HG03354 (cell line): ENCODE data around the gene ITGA2B.
"Not testable (repeated sequence)": the region's sequence is repeated elsewhere in the genome, so short reads cannot be mapped to it uniquely, and the experiment has no call there.

Experiments used
- ATAC-seq: cut with Tn5 transposase; IDR thresholded peaks from one replicate; pipeline ENCODE4 v1.9.1; 2021; ENCODE audit warnings: mild to moderate bottlenecking; ENCODE audit not compliant: unreplicated experiment, poor library complexity, severe bottlenecking

Gene ITGA2B

DNA sequence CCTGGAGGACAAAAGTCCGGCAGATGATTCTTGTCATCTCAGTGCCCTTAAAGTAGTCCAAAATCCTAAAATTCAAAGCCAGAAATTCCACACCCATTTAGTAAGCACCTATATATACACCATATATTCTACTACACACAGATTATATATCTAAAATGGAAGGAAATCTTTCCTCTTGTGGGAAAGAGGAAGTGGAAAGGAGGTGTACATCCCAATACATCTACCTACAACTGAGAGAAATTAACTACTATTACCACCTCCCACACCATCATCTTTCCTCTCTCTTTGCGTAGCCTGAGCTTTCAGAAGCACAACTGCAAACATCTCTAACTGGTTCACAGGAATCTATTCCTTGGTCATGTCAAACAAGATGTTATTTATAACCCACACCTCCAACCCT lies 5.4 kb upstream of the ITGA2B start:
- no peak for ATAC-seq

DNA sequence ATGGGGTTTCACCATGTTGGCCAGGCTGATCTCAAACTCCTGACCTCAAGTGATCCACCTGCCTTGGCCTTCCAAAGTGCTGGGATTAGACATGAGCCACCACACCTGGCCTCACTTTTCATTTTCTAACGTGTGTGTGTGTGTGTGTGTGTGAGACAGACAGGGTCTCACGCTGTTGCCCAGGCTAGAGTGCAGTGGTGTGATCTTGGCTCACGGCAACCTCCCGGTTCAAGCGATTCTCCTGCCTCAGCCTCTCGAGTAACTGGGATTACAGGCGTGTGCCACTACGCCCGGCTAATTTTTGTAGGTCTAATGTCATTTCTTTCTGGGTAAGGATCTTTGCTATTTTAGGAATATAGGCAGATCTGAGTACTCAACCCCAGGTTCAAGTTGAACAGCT lies 4.7 kb upstream of the ITGA2B start:
- not testable (repeated sequence) for ATAC-seq

GRCh38 chr17:44390250-44390870 lies 911 bp upstream of the ITGA2B start:
- ATAC-seq = no peak

DNA sequence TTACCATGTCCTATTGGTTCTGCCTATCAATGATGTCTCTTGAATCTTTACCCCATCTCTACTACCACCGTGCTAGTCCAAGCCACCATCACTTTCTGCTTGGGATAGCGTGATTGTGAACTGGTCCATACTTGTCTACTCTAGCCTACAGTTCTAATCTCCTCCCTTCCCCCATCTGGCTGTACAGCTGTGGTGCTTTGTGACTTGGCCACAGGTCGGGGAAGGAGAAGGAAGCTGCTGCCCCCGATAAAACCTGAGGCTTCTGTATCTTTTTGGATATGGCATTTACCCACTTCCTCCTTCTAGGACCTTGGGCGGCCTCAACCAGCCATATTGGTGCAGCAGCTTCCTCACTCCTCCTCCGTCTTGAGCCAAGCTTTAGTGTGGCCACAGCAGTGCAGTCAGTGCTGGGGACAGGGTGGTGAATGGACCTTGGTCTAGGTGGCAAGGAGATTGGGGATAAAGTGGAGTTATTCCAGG lies 314 bp upstream of the ITGA2B start:
- no peak for ATAC-seq

GRCh38 chr17:44387804-44388203 lies 1.6 kb downstream of the ITGA2B start:
- ATAC-seq = no peak

DNA sequence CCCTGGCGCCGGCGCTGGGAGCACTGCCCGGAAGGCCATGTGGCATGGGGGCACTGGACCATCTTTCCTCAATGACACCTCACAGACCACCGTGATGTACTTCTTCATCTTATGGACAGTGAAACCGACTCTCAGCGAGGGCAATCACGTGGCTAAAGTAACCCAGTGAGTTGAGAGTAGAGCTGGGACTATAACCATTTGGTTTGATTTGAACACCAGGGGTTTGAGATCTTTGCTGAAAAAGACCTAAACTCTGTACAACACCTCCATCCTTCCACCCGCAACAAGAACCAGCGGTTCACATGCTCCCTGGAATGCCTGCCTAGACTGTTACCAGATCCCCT lies 3.3 kb downstream of the ITGA2B start:
- ATAC-seq = no peak

- peak; percentile 47 for ATAC-seq
Observed at GRCh38 chr17:44385287-44386181, 3.9 kb downstream of the ITGA2B start.

DNA sequence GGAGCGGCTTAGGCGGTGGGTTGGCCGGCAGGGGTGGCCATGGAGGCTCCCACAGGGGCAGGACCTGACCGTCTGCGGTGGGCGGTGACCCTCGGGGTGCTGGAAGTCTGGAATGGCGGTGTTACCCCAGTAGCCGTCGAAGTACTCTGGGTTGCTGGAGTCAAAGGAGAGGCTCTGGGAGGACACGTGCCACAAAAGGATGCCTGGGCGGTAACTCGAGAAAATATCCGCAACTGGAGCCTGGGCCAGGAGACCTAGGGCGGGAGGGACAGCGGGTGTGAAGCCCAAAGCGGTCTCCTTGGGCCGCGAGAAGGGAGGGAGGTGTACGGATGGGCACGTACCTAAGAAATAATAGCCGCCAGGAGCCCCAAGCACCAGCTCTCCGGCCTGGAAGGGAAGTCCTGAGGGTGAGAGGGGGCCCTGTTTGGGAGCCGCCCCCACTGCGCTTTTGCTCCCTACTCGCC lies 4.6 kb downstream of the ITGA2B start:
- no peak for ATAC-seq

DNA sequence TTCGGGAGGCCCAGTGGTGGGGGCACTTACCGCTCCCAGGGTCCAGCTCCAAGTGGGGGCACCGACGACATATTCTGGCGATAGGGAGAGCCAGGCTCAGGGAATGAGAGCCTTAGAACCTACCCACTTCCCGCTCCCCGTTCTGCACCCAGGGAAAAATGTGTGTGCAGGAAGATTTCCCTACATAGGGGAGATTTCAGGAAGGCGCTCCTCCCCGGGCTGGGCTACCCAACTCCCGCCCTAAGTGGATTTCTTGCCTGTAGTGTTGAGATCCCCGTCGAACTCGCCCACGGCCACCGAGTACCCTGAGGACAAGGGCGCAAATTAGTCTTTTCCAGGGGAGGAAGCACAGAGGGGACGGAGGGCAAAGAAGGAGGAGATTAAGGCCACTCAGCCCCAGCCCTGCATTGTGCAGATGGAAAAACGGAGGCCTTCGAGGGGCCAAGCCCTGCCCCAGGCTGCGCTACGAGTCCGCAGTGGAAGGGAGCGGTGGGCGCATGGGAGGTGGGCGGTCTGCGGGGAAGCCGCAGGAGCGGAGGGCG lies 5.1 kb downstream of the ITGA2B start:
- no peak for ATAC-seq

- no peak for ATAC-seq
Observed at GRCh38 chr17:44383861-44384260, 5.6 kb downstream of the ITGA2B start.

DNA sequence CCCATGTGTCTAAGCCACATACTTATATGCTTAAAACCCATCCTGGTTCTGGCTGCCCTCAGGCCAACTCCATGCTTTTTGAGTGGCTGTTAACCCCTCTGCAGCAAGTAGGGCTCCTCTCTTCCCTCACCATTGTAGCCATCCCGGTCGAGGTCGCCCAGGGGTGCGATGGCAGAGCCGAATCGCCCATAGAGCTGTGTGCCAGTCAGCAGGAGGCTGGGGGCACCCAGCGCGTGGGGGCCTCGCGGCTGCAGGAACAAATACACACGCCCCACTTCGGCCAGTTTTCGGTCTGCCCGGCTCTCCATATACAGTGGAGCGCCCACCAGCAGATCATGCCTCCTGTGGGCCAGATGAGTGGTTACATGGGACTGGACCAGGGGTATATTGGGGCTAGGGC lies 6.1 kb downstream of the ITGA2B start:
- ATAC-seq = no peak

- no peak for ATAC-seq
Observed at GRCh38 chr17:44382917-44383316, 6.5 kb downstream of the ITGA2B start.

DNA sequence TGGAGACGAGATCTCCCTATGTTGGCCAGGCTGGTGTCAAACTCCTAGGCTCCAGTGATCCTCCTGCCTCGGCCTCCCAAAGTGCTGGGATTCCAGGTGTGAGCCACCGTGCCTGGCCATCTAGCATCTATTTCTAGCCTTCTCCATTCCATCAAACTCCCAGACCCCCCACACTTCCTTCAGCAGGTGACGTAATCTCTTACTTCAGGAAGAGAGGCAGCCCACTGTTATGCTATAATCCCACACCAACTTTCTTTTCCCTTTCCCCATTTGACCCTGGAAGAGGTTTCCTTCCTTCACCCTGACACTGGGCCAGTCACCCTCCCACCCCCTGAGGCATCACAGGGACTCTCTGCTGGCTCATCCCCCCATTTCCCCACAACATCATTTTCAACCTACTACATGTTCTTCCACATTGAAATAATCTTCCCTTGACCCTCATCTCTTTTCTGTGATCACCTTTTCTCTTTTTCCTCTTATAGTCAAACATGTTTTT lies 7.6 kb downstream of the ITGA2B start:
- ATAC-seq = no peak

- ATAC-seq = no peak
Observed at GRCh38 chr17:44380767-44381166, 8.7 kb downstream of the ITGA2B start.

GRCh38 chr17:44379887-44380286 lies 9.6 kb downstream of the ITGA2B start:
- ATAC-seq = no peak

DNA sequence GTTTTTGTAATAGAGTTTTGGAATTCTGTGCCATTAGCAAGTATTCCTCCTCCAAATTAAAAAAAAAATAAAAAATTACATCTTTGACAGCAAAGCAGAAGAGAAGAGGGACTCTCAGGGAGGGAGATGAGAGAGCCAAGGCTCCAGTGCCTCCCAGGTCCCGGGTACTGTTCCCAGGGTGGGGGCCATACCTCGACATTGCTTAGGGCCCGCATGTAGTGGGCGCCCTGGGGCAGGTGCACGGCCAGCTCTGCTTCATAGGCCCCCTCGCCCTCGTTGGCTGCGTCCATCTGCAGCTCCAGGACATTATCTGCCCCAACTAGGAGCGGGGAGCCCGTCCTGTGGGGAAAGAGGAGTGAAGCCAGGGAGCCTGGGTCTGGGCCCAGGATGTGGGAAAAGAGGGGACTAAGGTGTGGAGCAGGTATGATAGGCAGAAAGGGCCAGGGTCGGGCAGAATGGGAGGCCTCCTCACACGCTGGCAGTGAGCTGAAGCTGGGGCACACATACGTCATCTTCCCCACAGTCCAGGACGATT lies 11.2 kb downstream of the ITGA2B start:
- no peak for ATAC-seq

DNA sequence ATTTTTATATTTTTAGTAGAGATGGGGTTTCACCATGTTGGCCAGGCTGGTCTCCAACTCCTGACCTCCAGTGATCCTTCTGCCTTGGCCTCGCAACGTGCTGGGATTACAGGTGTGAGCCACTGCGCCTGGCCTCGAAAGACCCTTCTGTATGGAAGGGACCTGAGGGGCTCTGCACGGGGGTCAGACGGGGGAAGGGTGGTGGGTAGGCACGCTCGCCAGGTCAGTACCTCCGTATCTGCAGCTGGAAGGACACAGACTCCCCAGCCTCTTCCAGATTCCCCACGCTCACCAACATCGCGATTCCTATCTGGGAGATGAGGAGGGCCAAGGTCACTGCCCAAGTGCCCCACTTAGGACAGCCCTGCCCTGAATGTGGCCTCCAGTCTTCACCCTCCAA lies 12.7 kb downstream of the ITGA2B start:
- ATAC-seq = no peak

GRCh38 chr17:44376124-44376523 lies 13.3 kb downstream of the ITGA2B start:
- ATAC-seq = no peak

DNA sequence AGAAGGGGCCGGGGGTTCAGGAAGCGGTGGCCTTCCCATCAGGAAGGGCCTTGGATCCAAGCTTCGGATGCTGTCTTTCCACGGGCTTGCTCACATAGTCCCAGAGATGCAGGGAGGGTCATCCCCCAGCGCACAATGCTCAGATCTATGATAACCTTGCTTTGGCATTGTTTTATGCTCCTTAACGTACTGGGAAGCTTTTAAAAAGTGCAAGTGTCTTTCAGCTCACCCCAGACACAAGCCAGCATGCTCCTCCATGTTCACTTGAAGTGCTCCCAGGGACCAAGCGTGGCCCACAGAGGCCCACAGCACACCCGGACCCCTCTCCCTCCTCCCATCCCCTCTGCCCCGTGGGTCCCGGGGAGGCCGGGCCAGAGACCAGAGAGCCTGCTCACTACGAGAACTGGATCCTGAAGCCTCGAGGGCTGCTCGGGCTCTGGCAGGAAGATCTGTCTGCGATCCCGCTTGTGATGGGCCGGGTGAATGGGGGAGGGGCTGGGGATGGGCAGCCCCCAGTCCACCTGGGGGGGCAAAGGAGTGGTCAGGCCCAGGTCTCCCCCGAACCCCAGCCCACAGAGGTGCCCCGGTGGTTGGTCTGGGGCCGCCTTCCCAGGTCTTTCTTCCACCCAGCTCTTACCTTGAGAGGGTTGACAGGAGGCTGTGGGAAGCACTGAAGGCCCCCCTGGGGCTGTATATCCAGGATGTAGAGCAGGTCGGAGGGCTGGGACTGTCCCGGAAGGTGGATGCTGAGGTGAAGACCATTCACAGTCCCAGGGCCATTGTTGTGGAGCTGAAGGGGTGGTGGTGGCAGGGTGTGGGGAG lies 14.0 kb downstream of the ITGA2B start:
- no peak for ATAC-seq
